ENCODE results near the gene CYS1. TPM values are rescaled to one million over a fixed set of nuclear protein-coding genes. Genes with fewer than 3 reads are reported as not detected.
A peak's percentile ranks its signal among the peaks of the same experiment; 100 is the strongest.

CYS1 gene
- total and polyA plus RNA-seq, 4 donors, result 0.07 to 4.1 (median 1.0) TPM

DNA sequence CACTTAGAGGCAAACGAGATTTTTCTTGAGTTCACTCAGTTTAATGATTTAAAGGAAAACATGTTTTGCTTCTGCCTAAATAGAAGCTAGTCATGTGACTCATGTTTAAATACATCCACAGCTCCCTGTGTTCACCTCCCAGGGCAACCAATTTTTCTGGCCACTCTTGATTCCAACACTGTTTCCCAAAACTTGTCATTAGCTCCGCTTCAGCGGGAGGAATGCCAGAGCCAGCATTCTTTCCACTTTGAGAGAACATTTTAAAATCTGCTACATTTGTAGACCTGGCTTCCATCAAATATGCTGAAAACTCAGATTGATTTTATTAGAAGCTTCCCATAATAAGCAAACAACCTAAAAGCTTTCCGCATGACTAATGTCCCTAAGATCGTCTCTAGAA is 2.8 kb upstream of the CYS1 start:
- peaks cover 0 to 7% (median 2%) of the 10 kb centered on the region in 4 donors for H3K27me3 ChIP-seq (ENCODE audit: control insufficient read depth in 4 of 4, insufficient read depth in 4 of 4, low read length in 3 of 4)
- peak overlapping the region in 1 of 2 donors; percentile 12 for H3K9ac ChIP-seq (ENCODE audit: low read depth in 1 of 2, low read length in 2 of 2)
- no peak overlapping the region for H3K27ac ChIP-seq (ENCODE audit: low read depth in 1 of 2, low read length in 2 of 2)
- TF ChIP-seq SP1 (IDR thresholded peaks at IDR 0.05), result no peak
- no peak for TF ChIP-seq MAX (IDR thresholded peaks at IDR 0.05)
- TF ChIP-seq YY1 (IDR thresholded peaks at IDR 0.05), result no peak
- no peak for TF ChIP-seq ZBTB33 (IDR thresholded peaks at IDR 0.05)
- TF ChIP-seq HNF4G (IDR thresholded peaks at IDR 0.05), result no peak
- no peak for TF ChIP-seq JUND (IDR thresholded peaks at IDR 0.05)
- no peak for TF ChIP-seq EGR1 (IDR thresholded peaks at IDR 0.05; ENCODE audit: low read depth in 2 of 2)
- TF ChIP-seq RAD21 (IDR thresholded peaks at IDR 0.05), result no peak
- TF ChIP-seq TAF1 (conservative IDR thresholded peaks at IDR 0.05), result no peak
- no peak for TF ChIP-seq FOXA2 (IDR thresholded peaks at IDR 0.05)
- no peak for TF ChIP-seq GABPA (IDR thresholded peaks at IDR 0.05 in 1 of 2, conservative IDR thresholded peaks at IDR 0.05 in 1 of 2)
- no peak for TF ChIP-seq CTCF (IDR thresholded peaks at IDR 0.05; ENCODE audit: low read depth, low read length, missing input control)
- TF ChIP-seq NR2F2 (IDR thresholded peaks at IDR 0.05), result no peak
- TF ChIP-seq FOXA1 (IDR thresholded peaks at IDR 0.05), result no peak
- no peaks in the 10 kb centered on the region for H3K36me3 ChIP-seq (ENCODE audit: control insufficient read depth in 4 of 4, insufficient read depth in 3 of 4, low read depth in 1 of 4, low read length in 3 of 4)
- H3K9me3 ChIP-seq (ENCODE audit: control insufficient read depth in 4 of 4, low read length in 3 of 4), result no peaks in the 10 kb centered on the region
- no peak overlapping the region for H3K4me3 ChIP-seq (ENCODE audit: low read depth in 1 of 3, low read length in 3 of 3)
- H3K4me1 ChIP-seq (ENCODE audit: control insufficient read depth in 4 of 4, insufficient read depth in 4 of 4, low read length in 3 of 4), result peaks cover 0 to 7% (median 2%) of the 10 kb centered on the region in 4 donors
- 73% methylated on average over 5 of the region's 5 CpGs for WGBS
- DNase-seq (ENCODE audit: low spot score), result no peak

GRCh38 chr2:10080536-10081304 is 509 bp upstream of the CYS1 start:
- Histone ChIP-seq H3K4me1 (ENCODE audit: control insufficient read depth in 4 of 4, insufficient read depth in 4 of 4, low read length in 3 of 4) (peaks cover 0 to 7% (median 2%) of the 10 kb centered on the region in 4 donors), H3K36me3 (ENCODE audit: control insufficient read depth in 4 of 4, insufficient read depth in 3 of 4, low read depth in 1 of 4, low read length in 3 of 4) (no peaks in the 10 kb centered on the region), H3K9me3 (ENCODE audit: control insufficient read depth in 4 of 4, low read length in 3 of 4) (no peaks in the 10 kb centered on the region), H3K27ac (ENCODE audit: low read depth in 1 of 2, low read length in 2 of 2) (no peak overlapping the region), H3K9ac (ENCODE audit: low read depth in 1 of 2, low read length in 2 of 2) (no peak overlapping the region), H3K4me3 (ENCODE audit: low read depth in 1 of 3, low read length in 3 of 3) (peak overlapping the region in 1 of 3 donors; percentile 62), H3K27me3 (ENCODE audit: control insufficient read depth in 4 of 4, insufficient read depth in 4 of 4, low read length in 3 of 4) (peaks cover 0 to 8% (median 2%) of the 10 kb centered on the region in 4 donors)
- TF ChIP-seq JUND (IDR thresholded peaks at IDR 0.05) (no peak), REST (IDR thresholded peaks at IDR 0.05) (no peak), RAD21 (IDR thresholded peaks at IDR 0.05) (no peak), HNF4A (conservative IDR thresholded peaks at IDR 0.05) (no peak), TAF1 (conservative IDR thresholded peaks at IDR 0.05) (no peak), FOXA1 (IDR thresholded peaks at IDR 0.05) (no peak), ATF3 (IDR thresholded peaks at IDR 0.05) (no peak), HNF4G (IDR thresholded peaks at IDR 0.05) (no peak), ZBTB33 (IDR thresholded peaks at IDR 0.05) (no peak)
- no peak for DNase-seq (ENCODE audit: low spot score)
- WGBS, result 19% methylated on average over 45 of the region's 45 CpGs

All from liver (tissue), 9 donors.